Measurements from ENCODE around the gene LRRC74B. TPM values are rescaled to one million over a fixed set of nuclear protein-coding genes. Genes with fewer than 3 reads are reported as not detected.

LRRC74B gene
- total RNA-seq, 2 donors from 2014 or later = not detected

GRCh38 chr22:21106000-21106399 lies 60.3 kb downstream of the LRRC74B start:
- Mint-ChIP-seq H3K27ac (no peak overlapping the region), H3K4me1 (ENCODE audit: low read depth) (peaks cover 9% of the 10 kb centered on the region), H3K36me3 (ENCODE audit: insufficient read depth in 2 of 2) (no peaks in the 10 kb centered on the region), H3K27me3 (ENCODE audit: low read depth) (peaks cover 20% of the 10 kb centered on the region), H3K4me3 (no peak overlapping the region), H3K9me3 (no peaks in the 10 kb centered on the region)
- ATAC-seq (replicated peaks in 1 of 2) (no peak), DNase-seq (no peak)

GRCh38 chr22:21108379-21109115 lies 62.8 kb downstream of the LRRC74B start:
- Mint-ChIP-seq H3K36me3 (ENCODE audit: insufficient read depth in 2 of 2) (no peaks in the 10 kb centered on the region), H3K9me3 (no peaks in the 10 kb centered on the region), H3K4me3 (no peak overlapping the region), H3K27me3 (ENCODE audit: low read depth) (peaks cover 6% of the 10 kb centered on the region), H3K27ac (no peak overlapping the region), H3K4me1 (ENCODE audit: low read depth) (no peaks in the 10 kb centered on the region)
- ATAC-seq (replicated peaks in 1 of 2) (no peak), DNase-seq (no peak)

Other genes with a start within 250 kb of the LRRC74B start
- 10 to 100 TPM; 60.4 to 63.1 TPM for gene PI4KA, start 187.1 kb upstream of the LRRC74B start, total RNA-seq
- gene SNAP29, start 186.9 kb upstream of the LRRC74B start, total RNA-seq = 10 to 100 TPM; 19.8 to 21.0 TPM
- gene CRKL, start 128.5 kb upstream of the LRRC74B start, total RNA-seq = 10 to 100 TPM; 70.4 to 71.5 TPM
- under 1 TPM in 1 of 2 donors, not detected in 1; 0.58 TPM for gene AIFM3, start 78.7 kb upstream of the LRRC74B start, total RNA-seq
- 10 to 100 TPM; 30.6 to 42.8 TPM for gene LZTR1, start 63.6 kb upstream of the LRRC74B start, total RNA-seq
- gene THAP7, start 43.8 kb upstream of the LRRC74B start, total RNA-seq = 10 to 100 TPM; 29.5 to 31.2 TPM
- gene P2RX6, start 30.8 kb upstream of the LRRC74B start, total RNA-seq = under 1 TPM; 0.29 to 0.30 TPM
- not detected for gene SLC7A4, start 13.4 kb upstream of the LRRC74B start, total RNA-seq